Esophagus muscularis mucosa (tissue), 3 donors: ENCODE data around the gene FFAR3.

Source experiments
- CTCF ChIP-seq, 3 experiments: fragments of 200-600 bp in 2 of 3; fragments of 450-650 bp in 1 of 3; sonication (generic) in 2 of 3; IDR thresholded peaks; one replicate each; pipeline ENCODE4 v1.5.1; 2017 to 2019; ENCODE audit warnings: antibody characterized with exemption in 3 of 3, mild to moderate bottlenecking in 2 of 3, moderate library complexity in 1 of 3
- POLR2A ChIP-seq: fragments of 450-650 bp; IDR thresholded peaks from one replicate; pipeline ENCODE4 v1.6.1; 2017; ENCODE audit warnings: antibody characterized with exemption, moderate library complexity, mild to moderate bottlenecking, low read depth
- POLR2AphosphoS5 ChIP-seq, 2 donors: sonication (generic); formaldehyde crosslinking; IDR thresholded peaks; one replicate each; pipeline ENCODE4 v1.6.1; 2017; ENCODE audit warnings: antibody characterized with exemption in 2 of 2

- TF ChIP-seq CTCF (IDR thresholded peaks at IDR 0.05) (no peak), POLR2A (no peak), POLR2AphosphoS5 (IDR thresholded peaks at IDR 0.05) (no peak)
These were observed 17.8 kb upstream of the FFAR3 start for GRCh38 chr19:35340431-35340830.
